Mesendoderm (in vitro differentiated cells): ENCODE measurements around the gene ZNF341.
A peak's percentile ranks its signal among the peaks of the same experiment; 100 is the strongest.

Experiments used
- DNase-seq: peaks from one replicate; pipeline ENCODE4 v3.0.0; 2013
- H2AK5ac ChIP-seq: 2 replicates; pipeline ENCODE4 v1.6.1; 2013; ENCODE audit warnings: low read length, inconsistent platforms
- H2BK120ac ChIP-seq: 2 replicates; pipeline ENCODE4 v1.6.1; 2013; ENCODE audit warnings: low read depth, mild to moderate bottlenecking, low read length, moderate library complexity, mixed read lengths
- H2BK15ac ChIP-seq: replicated peaks from 2 replicates; pipeline ENCODE4 v1.6.1; 2013; ENCODE audit warnings: low read depth, mild to moderate bottlenecking, moderate library complexity
- H2BK5ac ChIP-seq: 2 replicates; pipeline ENCODE4 v1.6.1; 2013; ENCODE audit warnings: low read length, inconsistent platforms
- H3K18ac ChIP-seq: 2 replicates; pipeline ENCODE4 v1.6.1; 2013; ENCODE audit warnings: mild to moderate bottlenecking, low read length, mixed read lengths
- H3K23ac ChIP-seq: one replicate; pipeline ENCODE4 v1.6.1; 2013; ENCODE audit warnings: low read length
- H3K27ac ChIP-seq: 2 replicates; pipeline ENCODE4 v1.5.1; 2013; ENCODE audit warnings: low read depth, mild to moderate bottlenecking, inconsistent platforms, low read length, moderate library complexity
- H3K27me3 ChIP-seq: 2 replicates; pipeline ENCODE4 v1.6.1; 2013; ENCODE audit warnings: low read length, control low read depth, mild to moderate bottlenecking, inconsistent platforms; ENCODE audit not compliant: insufficient read depth, poor library complexity
- H3K36me3 ChIP-seq: 2 replicates; pipeline ENCODE4 v1.6.1; 2013; ENCODE audit warnings: low read length, inconsistent platforms; ENCODE audit not compliant: control insufficient read depth, insufficient read depth
- H3K4ac ChIP-seq: one replicate; pipeline ENCODE4 v1.6.1; 2013; ENCODE audit warnings: low read depth, mild to moderate bottlenecking, low read length, moderate library complexity
- H3K4me1 ChIP-seq: 2 replicates; pipeline ENCODE4 v1.6.1; 2013; ENCODE audit warnings: low read depth, low read length, inconsistent platforms; ENCODE audit not compliant: control insufficient read depth
- H3K4me2 ChIP-seq: 2 replicates; pipeline ENCODE4 v1.6.1; 2013; ENCODE audit warnings: low read length
- H3K4me3 ChIP-seq: 2 replicates; pipeline ENCODE4 v1.5.1; 2013; ENCODE audit warnings: mild to moderate bottlenecking, low read length
- H3K56ac ChIP-seq: one replicate; pipeline ENCODE4 v1.6.1; 2013; ENCODE audit warnings: low read length
- H3K79me1 ChIP-seq: 2 replicates; pipeline ENCODE4 v1.6.1; 2013; ENCODE audit warnings: low read length, inconsistent platforms
- H3K79me2 ChIP-seq: 2 replicates; pipeline ENCODE4 v1.6.1; 2013; ENCODE audit warnings: mild to moderate bottlenecking, low read length; ENCODE audit not compliant: control insufficient read depth, insufficient read depth
- H3K9ac ChIP-seq: 2 replicates; pipeline ENCODE4 v1.6.1; 2013; ENCODE audit warnings: low read length, inconsistent platforms
- H4K5ac ChIP-seq: one replicate; pipeline ENCODE4 v1.6.1; 2013; ENCODE audit warnings: low read length
- H4K8ac ChIP-seq: one replicate; pipeline ENCODE4 v1.6.1; 2013; ENCODE audit warnings: low read depth, mild to moderate bottlenecking, control low read depth, low read length, moderate library complexity
- WGBS: extraction: QIAGEN DNeasy Blood & Tissue Kit; methylation state at CpG from one replicate; pipeline ENCODE4 v1.1.7; 2013; ENCODE audit warnings: low lambda C conversion rate, missing lambda C conversion rate; ENCODE audit not compliant: insufficient coverage; ENCODE audit errors: extremely low coverage; 5-methylcytosine and 5-hydroxymethylcytosine counted together

Gene ZNF341

DNA sequence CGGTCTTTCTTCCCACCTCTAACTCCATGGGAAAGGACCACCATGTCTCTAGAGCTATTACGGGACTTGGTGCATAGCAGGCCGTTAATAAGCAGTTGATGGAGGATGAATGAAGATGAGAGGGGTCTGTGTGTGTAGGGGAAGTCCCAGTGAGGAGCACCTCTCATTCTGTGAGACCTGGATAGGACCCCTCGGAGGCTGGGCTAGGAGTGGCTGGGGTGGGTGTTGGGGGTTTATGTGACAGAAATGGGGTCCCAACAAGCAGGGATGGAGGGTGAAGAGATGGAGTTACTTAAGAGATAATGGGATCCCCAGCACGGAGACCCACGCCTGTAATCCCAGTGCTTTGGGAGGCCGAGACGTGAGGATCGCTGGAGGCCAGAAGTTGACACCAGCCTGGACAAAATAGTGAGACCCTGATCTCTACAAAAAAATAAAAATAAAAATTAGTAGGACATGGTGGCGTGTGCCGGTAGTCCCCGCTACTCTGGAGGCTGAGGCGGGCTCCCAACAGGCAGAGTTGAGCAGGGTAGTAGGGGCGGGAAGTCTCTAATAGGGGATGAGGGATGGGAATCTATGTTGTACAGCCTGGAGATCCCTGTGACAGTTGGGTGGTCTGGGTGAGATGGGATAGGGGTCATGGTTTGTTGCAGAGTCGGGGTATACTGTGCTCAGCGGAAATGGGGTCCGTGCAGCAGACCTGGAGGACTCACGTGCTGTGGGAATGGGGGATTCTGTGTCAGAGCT lies 677 bp upstream of the ZNF341 start:
- H3K79me2 ChIP-seq: no peaks in the 10 kb centered on the region
- H2BK120ac ChIP-seq: no peak overlapping the region
- no CpG with 5 or more reads among the region's 18 CpGs for WGBS
- H4K5ac ChIP-seq: no peak overlapping the region
- H4K8ac ChIP-seq: no peak overlapping the region
- H3K4ac ChIP-seq: no peak overlapping the region
- peak overlapping the region; percentile 78 for H3K4me2 ChIP-seq
- no peak overlapping the region for H2AK5ac ChIP-seq
- no peak overlapping the region for H2BK5ac ChIP-seq
- no peak for DNase-seq
- peak overlapping the region; percentile 47 for H3K9ac ChIP-seq
- peaks cover 5% of the 10 kb centered on the region for H3K4me1 ChIP-seq
- no peak overlapping the region for H3K23ac ChIP-seq
- no peak overlapping the region for H2BK15ac ChIP-seq
- peak overlapping the region; percentile 69 for H3K56ac ChIP-seq
- no peaks in the 10 kb centered on the region for H3K79me1 ChIP-seq
- no peaks in the 10 kb centered on the region for H3K36me3 ChIP-seq
- H3K18ac ChIP-seq: peak overlapping the region; percentile 96
- no peaks in the 10 kb centered on the region for H3K27me3 ChIP-seq
- no peak overlapping the region for H3K27ac ChIP-seq
- no peak overlapping the region for H3K4me3 ChIP-seq

DNA sequence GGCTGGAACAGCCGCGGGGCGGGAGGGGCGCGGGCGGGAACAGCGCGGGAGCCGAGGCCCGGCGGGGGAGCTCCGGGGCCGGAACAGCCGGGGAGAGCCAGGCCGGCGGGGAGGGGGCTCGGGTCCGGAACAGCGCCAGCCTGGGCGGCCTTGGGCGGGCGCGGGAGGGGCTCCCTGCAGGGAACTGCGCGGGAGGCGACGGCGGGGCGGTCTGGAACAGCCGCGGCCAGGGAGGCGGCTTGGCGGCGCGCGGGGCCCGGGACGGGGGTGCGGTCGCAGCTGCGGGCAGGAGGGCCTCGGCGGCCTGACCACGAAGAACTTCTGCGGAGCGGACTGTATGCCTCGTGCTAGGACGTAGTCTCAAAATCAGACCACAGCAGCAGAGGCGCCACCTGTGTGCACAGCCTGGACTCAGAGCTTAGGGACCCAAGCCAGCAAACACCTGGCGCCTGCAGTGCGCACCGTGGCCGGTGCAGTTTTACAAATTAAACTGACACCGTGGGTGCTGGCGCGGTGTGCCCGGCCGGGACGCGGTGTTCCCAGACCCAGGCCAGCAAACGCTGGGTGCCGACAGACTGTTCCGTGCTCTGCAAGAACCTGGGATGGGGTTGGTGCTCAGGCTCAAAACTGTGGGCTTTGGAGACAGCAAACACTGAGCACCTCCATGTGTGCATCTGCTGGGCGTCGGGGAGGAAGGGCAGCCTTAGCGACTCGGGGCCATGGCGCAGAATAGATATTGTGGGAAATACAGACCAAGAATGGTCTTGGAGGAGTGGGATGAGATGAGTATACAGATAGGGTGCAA lies 572 bp downstream of the ZNF341 start:
- Histone ChIP-seq H3K27ac (peak overlapping the region; percentile 81), H3K4me2 (peak overlapping the region; percentile 97), H4K5ac (no peak overlapping the region), H2BK15ac (peak overlapping the region; percentile 66), H3K27me3 (no peaks in the 10 kb centered on the region), H3K9ac (peak overlapping the region; percentile 89), H2BK5ac (no peak overlapping the region), H2BK120ac (peak overlapping the region; percentile 77), H3K36me3 (no peaks in the 10 kb centered on the region), H3K4ac (peak overlapping the region; percentile 95), H3K4me1 (peaks cover 5% of the 10 kb centered on the region), H3K4me3 (peak overlapping the region; percentile 58), H4K8ac (peak overlapping the region; percentile 6), H2AK5ac (no peak overlapping the region), H3K56ac (peak overlapping the region; percentile 98), H3K79me2 (no peaks in the 10 kb centered on the region), H3K18ac (peak overlapping the region; percentile 96), H3K79me1 (no peaks in the 10 kb centered on the region), H3K23ac (no peak overlapping the region)
- DNase-seq: no peak
- WGBS: no CpG with 5 or more reads among the region's 68 CpGs

DNA sequence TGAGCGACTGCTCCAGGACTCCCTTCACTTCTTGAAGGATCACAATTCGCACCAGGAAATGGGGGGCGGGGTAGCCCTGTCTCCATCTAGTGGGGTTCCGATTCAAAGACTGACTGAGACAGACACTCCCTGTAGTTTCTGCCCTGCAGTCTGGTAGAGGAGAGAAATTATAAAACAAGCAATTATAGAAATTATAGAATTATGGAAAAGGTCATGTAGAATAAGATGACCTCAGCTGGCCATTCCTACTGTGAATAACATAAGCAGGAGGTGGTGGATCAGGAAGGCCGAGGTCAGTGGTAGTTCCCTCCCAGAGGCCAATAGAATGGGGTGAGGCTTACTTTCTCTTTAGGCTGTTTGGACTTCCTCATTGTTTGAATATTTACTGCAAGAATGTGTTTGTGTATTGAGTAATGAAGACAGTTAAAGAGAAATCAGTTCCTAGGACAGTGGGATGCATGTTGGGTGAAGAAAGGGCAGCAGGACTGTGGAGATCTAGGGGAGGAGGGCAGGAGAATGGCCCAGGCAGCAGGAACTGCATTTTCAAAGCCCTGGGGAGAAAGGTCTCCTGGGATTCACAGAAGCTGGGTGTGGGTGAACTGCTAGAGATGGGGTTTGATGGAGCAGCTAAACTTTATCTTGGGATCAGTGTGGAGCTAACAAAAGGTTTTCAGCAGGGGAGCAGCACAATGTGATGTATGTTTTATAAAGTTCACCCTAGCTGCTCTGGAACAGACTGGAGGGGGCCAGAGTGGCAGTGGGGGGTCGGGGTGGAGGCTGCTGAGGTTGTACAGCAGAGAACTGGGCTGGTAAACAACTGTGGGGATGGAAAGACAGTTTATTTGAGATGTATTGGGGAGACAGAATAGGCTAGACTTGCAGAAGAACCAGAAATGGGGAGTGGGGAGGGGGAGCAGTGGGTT lies 2.1 kb downstream of the ZNF341 start:
- Histone ChIP-seq H3K4me1 (peaks cover 5% of the 10 kb centered on the region), H3K23ac (no peak overlapping the region), H3K56ac (no peak overlapping the region), H2AK5ac (no peak overlapping the region), H4K5ac (no peak overlapping the region), H3K27ac (no peak overlapping the region), H3K4ac (no peak overlapping the region), H3K79me1 (no peaks in the 10 kb centered on the region), H3K27me3 (no peaks in the 10 kb centered on the region), H3K79me2 (no peaks in the 10 kb centered on the region), H2BK15ac (no peak overlapping the region), H3K4me3 (no peak overlapping the region), H2BK5ac (no peak overlapping the region), H3K9ac (no peak overlapping the region), H2BK120ac (no peak overlapping the region), H3K36me3 (no peaks in the 10 kb centered on the region), H3K18ac (peak overlapping the region; percentile 28), H3K4me2 (no peak overlapping the region), H4K8ac (no peak overlapping the region)
- WGBS: no CpG with 5 or more reads among the region's 6 CpGs
- DNase-seq: peak; percentile 87

DNA sequence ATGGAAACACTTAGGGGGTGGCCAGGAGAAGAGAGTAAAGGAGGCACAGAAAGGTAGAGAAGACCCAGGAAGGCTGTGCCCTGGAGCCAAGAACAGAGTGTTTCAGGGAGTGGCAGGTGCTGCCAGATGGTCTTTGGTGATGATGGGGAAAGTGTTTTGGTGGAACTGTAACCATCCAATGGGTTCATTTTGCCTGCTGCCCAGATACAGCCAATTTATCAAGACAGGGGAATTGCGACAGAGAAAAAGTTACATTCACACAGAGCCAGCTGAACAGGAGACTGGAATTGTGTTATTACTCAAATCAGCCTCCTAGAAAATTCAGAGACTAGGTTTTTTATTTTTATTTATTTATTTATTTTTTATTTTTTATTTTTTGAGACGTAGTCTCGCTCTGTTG lies 5.2 kb downstream of the ZNF341 start:
- Histone ChIP-seq H3K4me2 (no peak overlapping the region), H3K4me3 (no peak overlapping the region), H4K5ac (no peak overlapping the region), H3K23ac (no peak overlapping the region), H2AK5ac (no peak overlapping the region), H3K27me3 (no peaks in the 10 kb centered on the region), H3K36me3 (no peaks in the 10 kb centered on the region), H2BK120ac (no peak overlapping the region), H2BK15ac (no peak overlapping the region), H3K79me2 (no peaks in the 10 kb centered on the region), H3K27ac (no peak overlapping the region), H3K4ac (no peak overlapping the region), H3K4me1 (peaks cover 5% of the 10 kb centered on the region), H3K56ac (no peak overlapping the region), H3K9ac (no peak overlapping the region), H3K18ac (no peak overlapping the region), H2BK5ac (no peak overlapping the region), H4K8ac (no peak overlapping the region), H3K79me1 (no peaks in the 10 kb centered on the region)
- WGBS: no CpG with 5 or more reads among the region's 3 CpGs
- DNase-seq: no peak

DNA sequence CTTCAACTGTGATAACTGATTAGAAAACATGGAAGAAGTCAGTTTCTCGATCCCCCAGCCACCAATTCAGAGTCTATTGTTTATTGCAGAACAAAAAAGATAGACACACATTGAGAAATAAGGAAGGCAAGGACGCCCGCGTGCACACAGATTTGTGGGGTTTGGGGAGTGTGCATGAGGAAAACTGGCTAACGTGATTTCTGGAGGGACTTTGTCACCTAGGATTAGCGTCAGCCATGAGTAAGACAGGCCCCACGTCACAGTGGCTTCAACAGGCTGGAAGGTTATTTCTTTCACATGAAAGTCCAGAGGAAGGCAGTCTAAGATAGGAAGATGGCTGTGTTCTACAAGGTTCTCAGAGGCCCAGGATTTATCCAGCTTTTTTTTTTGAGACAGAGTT lies 7.7 kb downstream of the ZNF341 start:
- Histone ChIP-seq H3K9ac (no peak overlapping the region), H4K8ac (no peak overlapping the region), H3K4me3 (no peak overlapping the region), H3K79me1 (no peaks in the 10 kb centered on the region), H2BK5ac (no peak overlapping the region), H3K4me1 (no peaks in the 10 kb centered on the region), H2BK15ac (no peak overlapping the region), H3K23ac (no peak overlapping the region), H3K27me3 (no peaks in the 10 kb centered on the region), H3K36me3 (no peaks in the 10 kb centered on the region), H4K5ac (no peak overlapping the region), H2BK120ac (no peak overlapping the region), H3K27ac (no peak overlapping the region), H3K4ac (no peak overlapping the region), H2AK5ac (no peak overlapping the region), H3K4me2 (no peak overlapping the region), H3K56ac (no peak overlapping the region), H3K79me2 (no peaks in the 10 kb centered on the region), H3K18ac (no peak overlapping the region)
- WGBS: no CpG with 5 or more reads among the region's 7 CpGs
- DNase-seq: no peak
